AG09309 (cell line): Measurements from ENCODE around the gene SNRPB.
A peak's percentile ranks its signal among the peaks of the same experiment; 100 is the strongest.
"Not testable (repeated sequence)": the region's sequence is repeated elsewhere in the genome, so short reads cannot be mapped to it uniquely, and the experiment has no call there.

ENCODE experiments used
- DNase-seq: peaks from one replicate; pipeline ENCODE4 v3.0.0-alpha.2; 2010; ENCODE audit warnings: low read depth
- H3K4me3 ChIP-seq: 2 replicates; pipeline ENCODE4 v1.5.1; 2011; ENCODE audit warnings: mild to moderate bottlenecking, low read depth, low read length, moderate library complexity; ENCODE audit not compliant: control insufficient read depth
- CTCF ChIP-seq: IDR thresholded peaks from 2 replicates; pipeline ENCODE4 v1.5.1; 2011; ENCODE audit warnings: mild to moderate bottlenecking, low read depth, low read length, inconsistent platforms; ENCODE audit not compliant: insufficient read depth, control insufficient read depth; ENCODE audit errors: missing control alignments

Gene SNRPB

DNA sequence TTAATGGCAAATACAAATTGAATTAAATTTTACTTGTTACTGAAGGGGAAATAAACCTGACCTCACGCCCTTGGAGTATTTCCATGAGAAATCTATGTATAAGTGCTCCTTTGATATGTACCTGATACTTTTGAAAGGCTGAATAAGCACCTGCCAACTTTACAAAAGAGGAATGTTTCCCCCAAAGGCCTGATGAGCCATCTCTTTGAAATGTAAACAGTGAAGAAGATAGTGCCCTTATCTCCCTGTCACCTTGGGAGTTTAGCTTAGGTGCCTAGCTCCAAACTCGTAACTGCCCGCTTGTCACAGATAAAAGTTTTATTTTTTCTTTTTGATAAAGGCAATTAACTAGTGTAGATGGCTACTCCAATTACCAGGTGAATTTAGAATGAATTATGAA is 39.2 kb upstream of the SNRPB start:
- H3K4me3 ChIP-seq: no peak overlapping the region
- no peak for DNase-seq
- TF ChIP-seq CTCF: no peak

DNA sequence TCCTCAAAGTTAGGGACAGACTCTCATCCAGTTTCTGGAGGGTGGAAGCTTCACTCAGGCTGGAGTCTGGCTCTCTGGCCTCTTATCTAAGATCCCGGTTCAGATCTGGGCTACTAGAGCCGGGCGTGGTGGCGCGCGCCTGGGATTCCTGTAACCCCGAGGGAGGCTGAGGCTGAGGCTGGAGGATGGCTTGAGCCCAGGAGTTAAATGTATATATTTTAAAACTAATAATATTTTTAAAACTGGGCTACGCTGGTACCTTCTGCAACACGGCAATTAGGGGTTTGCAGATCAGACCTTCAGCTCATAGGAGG is 38.8 kb upstream of the SNRPB start:
- no peak for DNase-seq
- H3K4me3 ChIP-seq: peak overlapping the region; percentile 91
- no peak for TF ChIP-seq CTCF

- H3K4me3 ChIP-seq: peak within 1 kb of the TSS; percentile 91
- no peak for TF ChIP-seq CTCF
- DNase-seq: no peak
Measured at GRCh38 chr20:2508631-2509467, 38.3 kb upstream of the SNRPB start, which contains the start of gene ZNF343. TSS of gene ZNF343 (minus strand) at chr20:2508915. CDS start at chr20:2493895, 15,020 bp downstream.

GRCh38 chr20:2507875-2508630 is 37.5 kb upstream of the SNRPB start:
- H3K4me3 ChIP-seq: peak overlapping the region; percentile 91
- no peak for TF ChIP-seq CTCF
- DNase-seq: no peak

GRCh38 chr20:2507464-2507863 is 36.9 kb upstream of the SNRPB start:
- no peak for TF ChIP-seq CTCF
- H3K4me3 ChIP-seq: peak overlapping the region; percentile 91
- DNase-seq: no peak

GRCh38 chr20:2506426-2506825 is 35.8 kb upstream of the SNRPB start:
- H3K4me3 ChIP-seq, DNase-seq: not testable (repeated sequence)

GRCh38 chr20:2504803-2505202 is 34.2 kb upstream of the SNRPB start:
- not testable (repeated sequence) for DNase-seq, H3K4me3 ChIP-seq

DNA sequence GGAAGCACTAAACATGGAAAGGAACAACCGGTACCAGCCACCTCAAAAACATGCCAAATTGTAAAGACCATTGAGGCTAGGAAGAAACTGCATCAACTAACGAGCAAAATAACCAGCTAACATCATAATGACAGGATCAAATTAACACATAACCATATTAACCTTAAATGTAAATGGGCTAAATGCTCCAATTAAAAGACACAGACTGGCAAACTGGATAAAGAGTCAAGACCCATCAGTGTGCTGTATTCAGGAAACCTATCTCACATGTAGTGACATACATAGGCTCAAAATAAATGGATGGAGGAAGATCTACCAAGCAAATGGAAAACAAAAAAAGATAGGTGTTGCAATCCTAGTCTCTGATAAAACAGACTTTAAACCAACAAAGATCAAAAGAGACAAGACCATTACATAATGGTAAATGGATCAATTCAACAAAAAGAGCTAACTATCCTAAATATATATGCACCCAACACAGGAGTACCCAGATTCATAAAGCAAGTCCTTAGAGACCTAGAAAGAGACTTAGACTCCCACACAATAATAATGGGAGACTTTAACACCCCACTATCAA is 32.3 kb upstream of the SNRPB start:
- not testable (repeated sequence) for DNase-seq, H3K4me3 ChIP-seq
